Activated effector memory CD4-positive, alpha-beta T cell treated with anti-CD3 and anti-CD28 coated beads, Interleukin-2, amount 50 U/mL, for 16 hours (primary cell): ENCODE data around the gene RABGAP1.
"Not testable (repeated sequence)": the region's sequence is repeated elsewhere in the genome, so short reads cannot be mapped to it uniquely, and the experiment has no call there.

Experiments
- DNase-seq: peaks from one replicate; pipeline ENCODE4 v3.0.0-alpha.2; 2020

The RABGAP1 gene

GRCh38 chr9:122940749-122941581 lies at the start of gene RABGAP1:
TSS of gene RABGAP1 (plus strand) at chr9:122941020. CDS start at chr9:122957060, 16,040 bp downstream.
- DNase-seq, result peak; percentile 99

- no peak for DNase-seq
These were observed 42.9 kb upstream of the RABGAP1 start for GRCh38 chr9:122897969-122898368.

GRCh38 chr9:122900791-122901190 lies 40.0 kb upstream of the RABGAP1 start:
- no peak for DNase-seq

DNA sequence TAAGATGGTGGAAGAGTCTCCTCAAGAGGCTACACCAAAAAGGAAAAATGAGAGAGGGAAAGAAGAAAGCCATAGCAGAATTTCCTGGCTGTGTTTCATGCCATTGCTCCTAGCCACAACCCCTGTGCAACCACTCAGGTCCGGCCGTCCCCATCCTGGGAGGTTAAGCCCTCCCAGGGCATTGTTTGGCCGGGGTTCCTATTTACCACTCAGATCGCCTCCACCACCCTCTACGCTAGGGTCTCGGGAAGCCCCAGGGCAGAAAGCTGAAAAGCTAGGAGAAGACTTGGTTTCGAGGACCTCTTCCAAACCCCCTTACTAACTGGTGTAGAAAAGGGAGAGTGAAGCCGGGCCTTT lies 36.4 kb upstream of the RABGAP1 start:
- peak; percentile 73 for DNase-seq

GRCh38 chr9:122904823-122905710 lies 35.8 kb upstream of the RABGAP1 start, which contains the start of gene RC3H2:
TSS of gene RC3H2 (minus strand) at chr9:122905359. CDS start at chr9:122897509, 7,850 bp downstream.
- peak; percentile 99 for DNase-seq

- not testable (repeated sequence) for DNase-seq
These were observed 34.7 kb upstream of the RABGAP1 start for GRCh38 chr9:122906122-122906521.

- DNase-seq, result no peak
These were observed 28.2 kb upstream of the RABGAP1 start for GRCh38 chr9:122912671-122912963.

- peak; percentile 88 for DNase-seq
These were observed 27.7 kb upstream of the RABGAP1 start, which contains the start of gene ZBTB6 for GRCh38 chr9:122912964-122913673. TSS of gene ZBTB6 (minus strand) at chr9:122913323. CDS start at chr9:122912072, 1,251 bp downstream.

- no peak for DNase-seq
These were observed 22.5 kb upstream of the RABGAP1 start for GRCh38 chr9:122918310-122918709.

GRCh38 chr9:122922713-122923112 lies 18.1 kb upstream of the RABGAP1 start:
- no peak for DNase-seq

DNA sequence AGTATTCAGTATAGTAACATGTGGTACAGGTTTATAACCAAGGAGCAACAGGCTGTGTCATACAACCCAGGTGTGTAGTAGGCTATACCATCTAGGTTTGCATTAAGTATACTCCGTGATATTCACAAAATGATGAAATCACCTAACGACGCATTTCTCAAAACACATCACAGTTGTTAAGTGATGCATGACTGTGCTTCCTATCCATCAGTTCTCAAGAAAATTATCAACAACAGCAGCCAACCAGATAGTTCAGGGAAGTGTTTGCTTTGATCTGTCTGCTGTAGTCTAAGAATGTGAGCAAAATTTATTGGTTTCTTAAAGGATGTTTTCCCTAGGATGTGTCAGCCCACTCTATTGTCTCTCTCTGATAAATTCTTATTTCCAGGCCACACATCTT lies 16.9 kb upstream of the RABGAP1 start:
- no peak for DNase-seq

GRCh38 chr9:122929796-122930354 lies 10.9 kb upstream of the RABGAP1 start:
- no peak for DNase-seq

DNA sequence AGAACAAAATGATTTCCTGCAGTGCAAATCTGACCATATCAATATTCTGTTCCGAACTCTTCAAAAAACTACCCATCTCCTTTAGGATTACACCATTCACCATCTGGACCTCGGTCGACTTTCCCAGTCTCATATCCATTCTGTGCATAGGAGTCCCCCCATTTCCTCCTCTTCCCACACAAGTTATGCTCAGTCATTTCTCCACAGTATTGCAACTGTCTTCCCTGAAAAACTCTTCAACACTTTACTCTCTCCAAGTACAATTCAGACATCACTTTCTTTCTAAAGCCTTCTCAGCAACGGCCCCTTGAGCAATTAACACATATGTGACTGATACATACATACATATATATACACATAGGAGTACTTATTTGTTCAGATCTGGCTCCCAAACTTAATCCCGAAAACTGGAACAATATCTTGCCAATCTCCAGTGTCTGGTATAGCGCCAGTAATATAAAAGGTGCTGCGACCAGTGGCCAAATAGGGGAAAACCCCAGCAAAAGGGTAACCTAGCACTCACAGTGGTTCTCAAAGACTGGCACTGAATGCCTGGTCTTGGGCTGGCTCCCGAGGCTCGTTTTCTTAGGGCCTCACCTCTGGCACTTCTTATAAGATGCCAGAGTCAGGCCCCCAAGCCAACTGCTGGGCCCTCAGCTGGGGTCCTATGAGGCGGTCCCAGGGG lies 10.1 kb upstream of the RABGAP1 start:
- DNase-seq, result no peak

DNA sequence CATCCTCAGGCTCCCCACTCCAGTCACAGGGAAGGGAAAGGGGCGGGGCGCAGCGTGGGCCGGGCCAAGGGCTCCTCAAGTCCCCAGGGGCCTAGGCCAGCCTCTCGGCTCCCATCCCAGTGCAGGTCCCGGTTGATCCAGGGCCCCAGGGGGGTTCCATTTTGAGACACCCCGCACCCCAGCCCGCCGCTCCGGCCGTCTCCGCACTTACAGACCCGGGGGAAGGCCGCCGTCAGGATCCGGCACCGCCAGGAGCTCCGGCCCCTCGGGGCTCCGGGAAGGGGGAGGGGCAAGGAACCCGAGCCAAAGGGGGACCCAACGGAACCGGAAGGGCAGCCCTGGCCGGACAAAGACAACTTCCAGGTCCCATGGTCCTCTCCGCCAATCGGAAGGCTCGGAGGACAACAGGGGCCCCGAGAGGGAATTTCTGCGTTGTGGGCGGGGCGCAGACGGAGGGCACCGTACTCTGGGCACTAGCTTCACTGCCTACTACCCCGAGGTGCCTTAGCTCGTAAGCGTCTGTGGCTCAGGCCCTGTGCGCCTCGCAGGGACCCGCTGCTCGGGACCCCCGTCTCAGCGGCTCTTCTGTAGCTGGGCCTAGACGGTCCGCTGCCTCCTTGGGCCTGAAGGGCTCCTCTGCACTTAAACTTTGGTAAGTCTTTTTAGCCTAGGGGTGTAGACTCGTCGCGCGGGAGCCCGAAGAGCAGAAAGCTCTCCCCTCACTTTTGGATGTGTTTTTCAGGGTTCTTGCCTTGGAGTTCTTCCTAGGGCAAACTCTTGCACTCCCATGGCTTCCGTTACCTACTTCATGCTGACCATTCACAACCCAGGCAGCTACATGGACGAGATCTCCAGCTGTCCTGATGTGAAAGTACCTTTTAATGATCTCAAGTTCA lies 9.3 kb upstream of the RABGAP1 start, which contains the start of gene ZBTB26:
ZBTB26 (minus strand) TSS at position 287 of the 896 bp plus-strand sequence. CDS start 11,578 bp downstream, outside the sequence.
- peak; percentile 96 for DNase-seq

DNA sequence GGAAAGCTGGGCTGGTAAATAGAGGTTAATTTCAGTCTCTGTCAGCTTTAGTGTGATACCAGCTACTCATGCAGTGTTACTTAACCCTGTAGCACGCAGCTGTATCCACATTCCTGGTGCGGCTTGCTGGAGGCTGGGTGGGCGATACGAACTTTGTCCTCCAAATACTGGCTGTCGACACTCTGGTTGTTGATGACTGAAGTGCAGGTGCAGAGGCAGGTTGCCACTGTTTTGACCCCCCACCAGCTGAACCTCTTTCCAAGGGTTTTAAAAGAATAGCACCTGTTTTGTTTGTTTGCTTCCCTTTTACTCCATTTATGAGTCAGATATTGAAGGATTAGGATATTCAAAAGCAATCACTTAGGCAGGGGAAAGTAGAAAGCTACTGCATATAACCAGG lies 4.4 kb upstream of the RABGAP1 start:
- DNase-seq, result no peak

- no peak for DNase-seq
These were observed 3.9 kb upstream of the RABGAP1 start for GRCh38 chr9:122936883-122937282.

DNA sequence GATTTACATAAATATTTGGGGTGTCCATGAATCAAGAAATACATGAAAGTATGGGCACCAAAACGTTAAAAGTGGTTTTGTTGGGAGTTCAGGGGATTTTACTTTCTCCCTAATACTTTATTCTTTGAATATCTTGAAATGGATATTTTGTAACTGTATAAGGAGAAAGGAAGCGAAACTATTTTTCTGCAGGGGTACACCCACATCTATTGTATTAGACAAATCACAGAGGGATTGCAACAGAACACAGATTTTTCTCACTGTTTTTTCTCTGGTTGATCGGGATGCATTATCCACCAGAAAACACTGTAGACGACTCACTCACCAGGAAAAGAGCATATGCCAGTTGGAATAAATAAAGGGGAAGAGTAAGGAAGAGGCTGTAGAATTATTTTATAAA lies 1.2 kb upstream of the RABGAP1 start:
- DNase-seq, result no peak

GRCh38 chr9:122940454-122940748 lies 419 bp upstream of the RABGAP1 start:
- DNase-seq, result no peak

GRCh38 chr9:122941582-122942234 lies 888 bp downstream of the RABGAP1 start:
- no peak for DNase-seq
